ENCODE measurements around the gene HS3ST2. TPM values are rescaled to one million over a fixed set of nuclear protein-coding genes. Genes with fewer than 3 reads are reported as not detected.

HS3ST2 gene
- total RNA-seq, 2 donors from 2014 or later, result 0.77 to 2.8 TPM

- TF ChIP-seq POLR2AphosphoS5 (IDR thresholded peaks at IDR 0.05) (no peak), POLR2A (IDR thresholded peaks at IDR 0.05) (no peak), CTCF (IDR thresholded peaks at IDR 0.05) (no peak)
- Histone ChIP-seq H3K4me3 (no peak overlapping the region), H3K27me3 (replicated peaks; ENCODE audit: insufficient read depth) (peaks cover 4% of the 10 kb centered on the region), H3K4me1 (replicated peaks) (no peaks in the 10 kb centered on the region), H3K36me3 (no peaks in the 10 kb centered on the region), H3K27ac (no peak overlapping the region), H3K9me3 (no peaks in the 10 kb centered on the region)
- DNase-seq (ENCODE audit: low spot score), result no peak
- WGBS, result 71% methylated on average over 6 of the region's 6 CpGs
- intact Hi-C loops (cut with DNase I), result no loop called here
Observed at GRCh38 chr16:22900863-22901262, 86.9 kb downstream of the HS3ST2 start.

- H3K27me3 ChIP-seq (replicated peaks; ENCODE audit: insufficient read depth), result peaks cover 3% of the 10 kb centered on the region
- 64% methylated on average over 5 of the region's 5 CpGs for WGBS
- H3K27ac ChIP-seq, result no peak overlapping the region
- no peaks in the 10 kb centered on the region for H3K9me3 ChIP-seq
- no peak for DNase-seq (ENCODE audit: low spot score)
- H3K4me3 ChIP-seq, result no peak overlapping the region
- intact Hi-C loops (cut with DNase I), result no loop called here
- no peaks in the 10 kb centered on the region for H3K4me1 ChIP-seq (replicated peaks)
- TF ChIP-seq CTCF (IDR thresholded peaks at IDR 0.05) (no peak), POLR2AphosphoS5 (IDR thresholded peaks at IDR 0.05) (no peak), POLR2A (IDR thresholded peaks at IDR 0.05) (no peak)
- H3K36me3 ChIP-seq, result no peaks in the 10 kb centered on the region
Observed at GRCh38 chr16:22901563-22901962, 87.6 kb downstream of the HS3ST2 start.

GRCh38 chr16:22903716-22904115, 89.8 kb downstream of the HS3ST2 start:
- intact Hi-C loops (cut with DNase I), result no loop called here
- Histone ChIP-seq H3K4me1 (replicated peaks) (no peaks in the 10 kb centered on the region), H3K27ac (no peak overlapping the region), H3K27me3 (replicated peaks; ENCODE audit: insufficient read depth) (no peaks in the 10 kb centered on the region), H3K4me3 (no peak overlapping the region), H3K36me3 (no peaks in the 10 kb centered on the region), H3K9me3 (no peaks in the 10 kb centered on the region)
- no peak for DNase-seq (ENCODE audit: low spot score)
- 40% methylated on average over 2 of the region's 2 CpGs for WGBS
- TF ChIP-seq CTCF (IDR thresholded peaks at IDR 0.05) (no peak), POLR2A (IDR thresholded peaks at IDR 0.05) (no peak), POLR2AphosphoS5 (IDR thresholded peaks at IDR 0.05) (no peak)

- H3K27ac ChIP-seq, result no peak overlapping the region
- no peaks in the 10 kb centered on the region for H3K27me3 ChIP-seq (replicated peaks; ENCODE audit: insufficient read depth)
- DNase-seq (ENCODE audit: low spot score), result no peak
- H3K9me3 ChIP-seq, result no peaks in the 10 kb centered on the region
- intact Hi-C loops (cut with DNase I), result no loop called here
- H3K36me3 ChIP-seq, result no peaks in the 10 kb centered on the region
- no peak for TF ChIP-seq POLR2A (IDR thresholded peaks at IDR 0.05)
- no peak for TF ChIP-seq CTCF (IDR thresholded peaks at IDR 0.05)
- no peak for TF ChIP-seq POLR2AphosphoS5 (IDR thresholded peaks at IDR 0.05)
- WGBS, result 59% methylated on average over 7 of the region's 7 CpGs
- H3K4me1 ChIP-seq (replicated peaks), result no peaks in the 10 kb centered on the region
- H3K4me3 ChIP-seq, result no peak overlapping the region
Observed at GRCh38 chr16:22912654-22913053, 98.7 kb downstream of the HS3ST2 start.

GRCh38 chr16:22915003-22915402, 101.0 kb downstream of the HS3ST2 start:
- WGBS, result 90% methylated on average over 25 of the region's 25 CpGs
- no peaks in the 10 kb centered on the region for H3K9me3 ChIP-seq
- H3K27ac ChIP-seq, result no peak overlapping the region
- H3K4me1 ChIP-seq (replicated peaks), result no peaks in the 10 kb centered on the region
- H3K36me3 ChIP-seq, result no peaks in the 10 kb centered on the region
- intact Hi-C loops (cut with DNase I), result no loop called here
- H3K4me3 ChIP-seq, result no peak overlapping the region
- TF ChIP-seq POLR2AphosphoS5 (IDR thresholded peaks at IDR 0.05), result no peak
- TF ChIP-seq CTCF (IDR thresholded peaks at IDR 0.05), result no peak
- TF ChIP-seq POLR2A (IDR thresholded peaks at IDR 0.05), result no peak
- no peaks in the 10 kb centered on the region for H3K27me3 ChIP-seq (replicated peaks; ENCODE audit: insufficient read depth)
- DNase-seq (ENCODE audit: low spot score), result no peak
